GM10248 (cell line): ENCODE measurements around the gene CCNDBP1.

Experiments
- CTCF ChIA-PET: fragments of 300-600 bp; sonication (Branson Sonifier 250); formaldehyde crosslinking; extraction: SDS; loops from one replicate; lab custom pipeline; 2021; ENCODE audit warnings: antibody characterized with exemption; lab: Yijun Ruan, JAX
- POLR2A ChIA-PET: fragments of 350-650 bp; sonication (Branson Sonifier 250); formaldehyde crosslinking; extraction: SDS; loops from one replicate; lab custom pipeline; 2020; ENCODE audit warnings: antibody characterized with exemption; lab: Yijun Ruan, JAX
- DNase-seq: peaks from one replicate; pipeline ENCODE4 v3.0.0; 2012; ENCODE audit errors: extremely low spot score
- TF ChIP-seq, protein P1 (sequence below): IDR thresholded peaks from 2 replicates; pipeline ENCODE4 v1.5.1; 2012; ENCODE audit warnings: mild to moderate bottlenecking, low read depth; ENCODE audit errors: extremely low read depth, missing control alignments, control extremely low read depth

Gene CCNDBP1

DNA sequence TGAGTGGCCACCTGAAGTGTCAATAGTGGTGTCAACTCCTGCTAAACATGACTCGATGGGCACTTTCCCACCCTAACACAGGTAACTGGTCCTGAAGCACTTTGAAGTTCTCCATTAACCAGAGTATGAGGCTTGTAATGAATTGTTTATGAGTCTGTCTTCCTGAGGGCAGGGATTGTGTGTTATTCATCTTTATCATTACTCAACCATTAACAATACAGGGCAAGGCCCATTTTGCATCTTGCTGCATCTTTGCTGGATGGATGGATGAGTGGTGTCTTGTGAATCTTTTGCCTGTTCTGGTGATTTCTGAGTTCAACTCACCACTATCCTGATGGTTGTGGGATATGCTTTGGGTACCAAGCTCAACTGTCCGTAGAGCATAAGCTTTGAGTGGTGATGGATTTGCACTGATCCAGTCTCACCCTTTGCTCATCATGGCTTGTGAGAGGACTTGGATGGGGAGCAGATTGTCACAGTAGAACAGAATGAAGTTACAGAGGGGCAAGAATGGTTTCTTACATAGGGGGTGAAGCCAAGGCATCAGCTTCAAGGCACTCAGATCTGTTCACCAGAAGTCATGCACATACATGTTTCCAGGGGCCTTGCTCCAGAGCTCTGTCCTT is 57.9 kb downstream of the CCNDBP1 start:
- no peak for DNase-seq
- POLR2A ChIA-PET = no interaction called here
- TF ChIP-seq, protein P1, sequence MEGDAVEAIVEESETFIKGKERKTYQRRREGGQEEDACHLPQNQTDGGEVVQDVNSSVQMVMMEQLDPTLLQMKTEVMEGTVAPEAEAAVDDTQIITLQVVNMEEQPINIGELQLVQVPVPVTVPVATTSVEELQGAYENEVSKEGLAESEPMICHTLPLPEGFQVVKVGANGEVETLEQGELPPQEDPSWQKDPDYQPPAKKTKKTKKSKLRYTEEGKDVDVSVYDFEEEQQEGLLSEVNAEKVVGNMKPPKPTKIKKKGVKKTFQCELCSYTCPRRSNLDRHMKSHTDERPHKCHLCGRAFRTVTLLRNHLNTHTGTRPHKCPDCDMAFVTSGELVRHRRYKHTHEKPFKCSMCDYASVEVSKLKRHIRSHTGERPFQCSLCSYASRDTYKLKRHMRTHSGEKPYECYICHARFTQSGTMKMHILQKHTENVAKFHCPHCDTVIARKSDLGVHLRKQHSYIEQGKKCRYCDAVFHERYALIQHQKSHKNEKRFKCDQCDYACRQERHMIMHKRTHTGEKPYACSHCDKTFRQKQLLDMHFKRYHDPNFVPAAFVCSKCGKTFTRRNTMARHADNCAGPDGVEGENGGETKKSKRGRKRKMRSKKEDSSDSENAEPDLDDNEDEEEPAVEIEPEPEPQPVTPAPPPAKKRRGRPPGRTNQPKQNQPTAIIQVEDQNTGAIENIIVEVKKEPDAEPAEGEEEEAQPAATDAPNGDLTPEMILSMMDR = no peak
- CTCF ChIA-PET = interaction anchor here (2.5 to 9.0 kb wide), 5 partner anchors 8 to 43 kb away, joined by 8 to 72 read pairs (median 46); partner anchors contain the start of gene TGM5

DNA sequence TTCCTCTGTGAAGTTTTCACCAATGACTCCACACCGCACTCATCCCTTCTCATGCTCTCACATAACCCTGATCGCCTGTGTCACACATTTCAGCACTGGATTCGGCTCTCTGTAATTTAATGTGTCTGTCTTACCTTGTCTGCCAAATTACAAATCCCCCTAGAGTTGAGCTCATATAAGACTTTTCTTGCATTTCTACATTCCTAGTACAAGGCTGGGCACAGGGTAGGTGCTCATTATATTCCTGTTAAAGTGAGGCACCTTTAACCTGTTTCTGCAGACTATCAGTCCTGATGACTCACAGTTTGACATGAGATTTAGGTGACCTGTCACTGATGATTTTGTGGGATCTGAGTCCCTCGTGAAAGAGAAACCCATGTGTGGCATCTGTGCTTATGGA is 58.9 kb downstream of the CCNDBP1 start:
- ChIA-PET CTCF (interaction anchor here (1.5 to 9.0 kb wide), 4 partner anchors 18 to 42 kb away, joined by 6 to 48 read pairs (median 40); partner anchors contain the start of gene TGM5), POLR2A (no interaction called here)
- DNase-seq = no peak
- TF ChIP-seq, protein P1 = no peak

DNA sequence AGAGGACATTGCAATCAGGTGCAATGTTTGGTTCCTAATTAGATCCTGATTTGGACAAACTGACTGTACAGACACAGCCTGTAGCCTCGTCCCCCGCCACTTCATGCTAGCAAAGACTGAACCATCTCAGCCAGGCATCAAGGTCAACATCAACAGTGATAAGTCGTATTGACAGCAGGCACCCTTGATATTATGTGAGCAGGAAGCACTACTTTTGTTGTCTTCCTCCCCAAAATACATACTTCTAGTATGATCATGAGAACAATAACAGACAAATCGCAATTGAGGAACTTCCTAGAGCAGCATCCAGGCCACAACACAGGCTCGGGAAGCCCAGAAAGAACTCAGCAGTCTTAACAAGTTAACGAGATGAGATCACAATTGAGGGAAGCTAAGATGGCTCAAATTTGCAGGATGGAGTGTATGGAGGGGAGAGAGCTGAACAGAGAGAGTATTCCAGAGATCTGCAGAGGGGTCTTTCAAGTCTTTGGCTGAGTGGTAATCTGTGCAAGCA is 61.1 kb downstream of the CCNDBP1 start:
- DNase-seq = no peak
- ChIA-PET CTCF (interaction anchor here (1.2 to 6.4 kb wide), 7 partner anchors 13 to 40 kb away, joined by 3 to 48 read pairs (median 4); no protein-coding TSS in a partner anchor), POLR2A (no interaction called here)
- TF ChIP-seq, protein P1 = no peak
